ENCODE measurements around the gene GAST.

- TF ChIP-seq CTCF (IDR thresholded peaks at IDR 0.05): no peak
- no peak for TF ChIP-seq POLR2A (IDR thresholded peaks at IDR 0.05)
Measured at GRCh38 chr17:41664587-41665565, 47.3 kb upstream of the GAST start.

Measured in testis (tissue), 2 donors.